Anterior cingulate cortex (tissue), 58 donors: Measurements from ENCODE around the gene CFAP77.

Experiments
- DNase-seq, 58 donors: peaks; one replicate each; lab custom pipeline; 2025; lab: John Stamatoyannopoulos, UW

Gene CFAP77

GRCh38 chr9:132407196-132407595, 2.8 kb upstream of the CFAP77 start:
- DNase-seq, result no peak

GRCh38 chr9:132408521-132408920, 1.5 kb upstream of the CFAP77 start:
- no peak for DNase-seq

- DNase-seq, result no peak
These were observed 631 bp downstream of the CFAP77 start for GRCh38 chr9:132410642-132411041.

GRCh38 chr9:132411091-132411508, 1.1 kb downstream of the CFAP77 start:
- DNase-seq, result peak in 2 of 58 donors; percentile 4

- DNase-seq, result no peak
These were observed 2.1 kb downstream of the CFAP77 start for GRCh38 chr9:132412089-132412488.

GRCh38 chr9:132413926-132414325, 3.9 kb downstream of the CFAP77 start:
- DNase-seq, result no peak

GRCh38 chr9:132414731-132415130, 4.7 kb downstream of the CFAP77 start:
- DNase-seq, result no peak

GRCh38 chr9:132415181-132415580, 5.2 kb downstream of the CFAP77 start:
- DNase-seq, result no peak

GRCh38 chr9:132418726-132419363, 8.8 kb downstream of the CFAP77 start:
- DNase-seq, result no peak

- no peak for DNase-seq
These were observed 12.6 kb downstream of the CFAP77 start for GRCh38 chr9:132422574-132422973.

- DNase-seq, result no peak
These were observed 13.5 kb downstream of the CFAP77 start for GRCh38 chr9:132423503-132423902.

GRCh38 chr9:132424857-132425674, 15.1 kb downstream of the CFAP77 start:
- DNase-seq, result no peak

GRCh38 chr9:132425675-132426062, 15.7 kb downstream of the CFAP77 start:
- DNase-seq, result no peak

GRCh38 chr9:132426639-132427414, 16.8 kb downstream of the CFAP77 start:
- no peak for DNase-seq

- DNase-seq, result no peak
These were observed 21.0 kb downstream of the CFAP77 start for GRCh38 chr9:132430998-132431397.

- DNase-seq, result no peak
These were observed 24.9 kb downstream of the CFAP77 start for GRCh38 chr9:132434881-132435280.

GRCh38 chr9:132439153-132439552, 29.1 kb downstream of the CFAP77 start:
- no peak for DNase-seq

- DNase-seq, result no peak
These were observed 30.7 kb downstream of the CFAP77 start for GRCh38 chr9:132440735-132441134.

GRCh38 chr9:132441404-132441803, 31.4 kb downstream of the CFAP77 start:
- DNase-seq, result no peak

GRCh38 chr9:132443951-132444607, 34.1 kb downstream of the CFAP77 start:
- no peak for DNase-seq

GRCh38 chr9:132446887-132447286, 36.9 kb downstream of the CFAP77 start:
- DNase-seq, result no peak
